Vagina (tissue), 2 donors: ENCODE results near the gene MYH4.

Experiments
- CTCF ChIP-seq, 3 experiments: fragments of 450-650 bp in 2 of 3; fragments of 200-600 bp in 1 of 3; sonication (generic) in 1 of 3; IDR thresholded peaks; one replicate each; pipeline ENCODE4 v1.5.1; 2017 to 2019; ENCODE audit warnings: antibody characterized with exemption in 3 of 3, mild to moderate bottlenecking in 2 of 3, moderate library complexity in 2 of 3
- POLR2A ChIP-seq, 2 donors: fragments of 450-650 bp; IDR thresholded peaks; one replicate each; pipeline ENCODE4 v1.6.1; 2017; ENCODE audit warnings: antibody characterized with exemption in 2 of 2, mild to moderate bottlenecking in 2 of 2, moderate library complexity in 2 of 2

GRCh38 chr17:10435096-10435495, 34.3 kb downstream of the MYH4 start:
- TF ChIP-seq POLR2A (IDR thresholded peaks at IDR 0.05) (no peak), CTCF (IDR thresholded peaks at IDR 0.05) (no peak)
